GM19043 (cell line): ENCODE measurements around the gene MDM1.

Experiments
- ATAC-seq: cut with Tn5 transposase; IDR thresholded peaks from one replicate; pipeline ENCODE4 v1.9.1; 2021; ENCODE audit warnings: low read depth; ENCODE audit not compliant: unreplicated experiment

The MDM1 gene

DNA sequence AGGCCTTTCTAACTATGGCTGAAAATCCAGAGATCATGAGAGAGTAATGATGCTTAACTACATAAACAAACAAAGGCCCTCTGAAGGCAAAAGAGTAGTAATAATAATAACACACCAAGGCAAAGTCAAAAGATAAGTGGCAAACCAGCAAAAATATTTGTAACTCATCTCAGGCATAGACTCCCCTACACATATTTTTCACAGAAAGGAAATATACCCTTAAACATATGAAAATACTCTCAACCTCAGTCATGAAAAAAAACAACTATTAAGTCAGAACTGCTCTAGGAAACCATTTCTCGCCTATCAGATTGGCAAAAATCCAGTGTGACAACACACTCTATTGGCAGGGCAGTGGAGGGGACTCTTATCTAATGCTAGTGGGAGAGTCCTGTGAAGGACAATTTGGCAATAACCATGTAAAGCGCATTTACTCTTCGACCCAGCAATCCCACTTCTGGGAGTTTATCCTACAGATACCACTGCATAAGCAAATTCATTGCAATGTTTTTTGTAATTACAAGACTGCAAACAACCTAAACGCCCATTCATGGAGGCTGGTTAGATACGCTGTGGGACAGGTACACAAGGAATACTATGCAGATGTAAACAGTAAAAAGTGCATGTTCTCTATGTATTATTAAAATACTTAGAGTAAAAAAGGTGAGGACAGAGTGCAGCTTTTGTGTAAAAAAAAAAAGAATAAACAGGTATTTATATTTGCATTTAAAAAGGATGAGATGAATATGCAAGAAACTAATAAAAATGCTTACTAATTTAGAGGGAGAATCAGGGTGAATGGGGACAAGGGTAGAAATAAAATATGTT lies 52.7 kb downstream of the MDM1 start:
- ATAC-seq, result no peak

DNA sequence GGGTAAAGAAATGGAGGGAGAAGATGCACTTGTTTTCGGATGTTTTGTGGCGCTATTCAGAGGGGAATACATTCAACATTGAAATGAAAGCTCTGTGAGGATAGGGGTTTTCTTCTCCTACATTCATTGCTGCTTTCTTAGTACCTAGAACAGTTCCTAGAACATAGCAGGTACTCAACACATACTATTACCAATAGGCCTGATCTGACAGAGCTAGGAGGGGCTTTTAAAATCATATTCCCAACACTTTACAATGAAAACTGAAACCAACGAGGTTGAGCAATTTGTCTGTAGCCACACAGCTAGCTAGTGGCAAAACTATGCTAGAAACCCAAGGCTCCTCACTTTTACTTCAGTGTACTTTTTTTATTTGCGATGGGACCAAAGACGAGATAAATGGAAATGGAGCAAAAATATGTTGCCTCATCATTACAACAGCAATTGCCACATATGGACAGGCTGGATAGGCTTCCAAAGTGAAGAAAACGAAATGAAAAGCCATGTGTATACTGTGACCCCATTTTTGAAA lies 55.7 kb downstream of the MDM1 start:
- ATAC-seq, result no peak

DNA sequence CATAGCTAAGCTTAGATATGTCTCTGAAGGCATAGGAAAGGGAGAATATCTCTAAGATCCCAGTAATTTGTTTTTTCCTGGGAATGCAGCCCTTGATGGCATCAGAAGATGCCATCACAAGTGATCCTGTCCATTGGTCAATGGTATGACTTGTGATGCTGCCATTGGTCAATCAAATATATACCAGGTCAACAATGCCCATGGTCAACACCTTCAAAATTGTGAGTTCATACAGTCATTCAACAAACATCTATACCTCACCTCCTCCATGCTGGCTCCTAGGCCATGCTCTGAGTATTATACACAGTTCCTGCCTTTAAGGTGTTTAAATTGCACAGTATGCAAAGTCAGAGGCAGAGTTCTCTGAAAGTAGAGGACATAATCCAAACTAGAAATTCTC lies 59.4 kb downstream of the MDM1 start:
- ATAC-seq, result no peak

DNA sequence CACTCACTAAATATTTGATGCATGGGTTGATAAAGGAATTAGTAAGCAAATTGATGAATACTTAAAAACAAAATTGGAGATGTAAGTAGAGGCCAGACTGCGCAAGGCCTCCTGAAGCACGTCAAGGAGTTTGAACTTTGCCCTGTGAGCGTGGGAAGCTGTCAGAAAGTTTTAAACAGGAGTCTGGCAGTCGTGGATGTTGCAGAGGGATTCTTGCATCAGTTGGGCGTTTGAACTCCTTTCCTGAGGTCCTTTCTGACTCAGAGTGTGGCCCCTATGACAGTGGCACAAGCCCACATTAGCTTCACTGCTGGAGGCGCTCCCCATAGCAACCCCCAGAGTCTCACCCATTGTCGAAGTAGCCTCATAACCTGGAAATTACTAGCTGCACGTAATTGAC lies 60.8 kb downstream of the MDM1 start:
- no peak for ATAC-seq

DNA sequence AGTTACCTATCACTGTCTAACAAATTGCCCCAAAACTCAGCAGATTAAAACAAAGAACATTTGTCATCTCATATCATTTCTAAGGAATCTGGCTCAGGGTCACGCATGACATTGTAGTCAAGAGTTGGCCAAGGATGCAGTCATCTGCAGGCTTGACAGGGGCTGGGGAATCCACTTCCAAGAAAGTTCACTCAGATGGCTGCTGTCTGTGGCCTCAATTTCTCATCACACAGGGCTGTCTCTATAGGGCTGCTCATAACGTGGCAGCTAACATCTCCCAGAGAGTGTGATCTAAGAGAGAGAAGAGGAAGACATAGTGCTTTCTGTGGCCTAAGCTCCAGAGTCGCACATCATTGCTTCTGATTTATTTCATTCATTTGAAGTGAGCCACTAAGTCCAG lies 61.8 kb downstream of the MDM1 start:
- no peak for ATAC-seq

DNA sequence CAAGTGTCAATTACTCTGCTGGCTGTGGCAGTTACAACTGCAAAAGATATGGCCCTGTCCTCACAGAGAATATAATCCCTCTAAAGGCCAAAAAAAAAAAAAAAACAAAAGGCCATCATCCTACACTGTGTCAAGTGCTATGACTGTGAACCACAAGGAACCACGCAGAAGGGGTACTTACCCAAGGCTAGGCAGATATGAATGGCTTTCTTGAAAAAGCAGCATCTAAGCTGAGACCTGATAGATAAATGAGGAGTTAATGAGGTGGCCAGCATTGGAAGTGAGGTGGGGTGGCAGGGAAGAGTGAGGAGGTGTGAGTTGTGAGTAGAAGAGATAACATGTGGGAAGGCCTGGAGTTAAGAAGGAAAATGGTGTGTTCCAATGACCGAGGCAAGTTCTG lies 62.4 kb downstream of the MDM1 start:
- no peak for ATAC-seq

DNA sequence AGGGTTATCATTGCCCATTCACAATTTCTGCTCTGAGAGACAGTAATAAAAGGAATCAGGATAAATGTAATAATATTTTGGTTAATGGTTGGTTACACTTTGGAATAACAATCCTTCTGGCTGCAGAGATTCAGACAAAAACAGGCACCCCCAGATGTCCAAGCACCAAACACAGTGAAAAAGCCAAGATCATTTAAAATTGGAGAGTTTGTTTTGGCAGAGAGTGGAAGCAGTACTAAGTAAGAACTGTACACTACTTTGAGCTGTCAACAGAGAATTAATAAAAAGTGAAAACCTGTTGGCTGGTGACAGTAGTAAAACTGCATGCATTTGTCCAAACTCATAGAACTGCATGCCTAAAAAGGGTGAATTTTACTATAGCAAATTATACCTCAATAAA lies 63.2 kb downstream of the MDM1 start:
- no peak for ATAC-seq

DNA sequence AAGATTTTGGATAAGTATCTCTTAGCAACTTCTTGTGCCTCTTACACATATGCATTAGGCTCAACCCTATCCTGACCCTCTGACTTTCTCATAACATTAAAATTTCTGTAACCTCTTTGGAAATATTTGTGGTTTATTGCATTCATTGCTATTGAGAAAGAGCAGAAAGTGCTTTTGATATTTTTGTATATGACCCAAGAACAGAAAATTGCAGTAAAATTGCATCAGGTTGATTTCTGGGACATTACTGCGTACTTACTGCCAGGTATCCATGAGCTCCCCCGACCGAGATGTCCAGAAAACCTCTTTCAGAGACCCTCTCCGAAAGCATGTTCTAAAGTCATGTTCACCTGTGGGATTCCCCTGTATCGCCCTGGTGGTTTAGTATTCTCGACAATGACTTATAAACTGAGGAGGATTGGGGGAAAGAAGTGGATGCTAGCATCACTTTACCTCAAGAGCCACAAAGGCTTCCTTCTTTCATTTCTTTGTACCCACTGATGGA lies 64.2 kb downstream of the MDM1 start:
- ATAC-seq, result no peak

DNA sequence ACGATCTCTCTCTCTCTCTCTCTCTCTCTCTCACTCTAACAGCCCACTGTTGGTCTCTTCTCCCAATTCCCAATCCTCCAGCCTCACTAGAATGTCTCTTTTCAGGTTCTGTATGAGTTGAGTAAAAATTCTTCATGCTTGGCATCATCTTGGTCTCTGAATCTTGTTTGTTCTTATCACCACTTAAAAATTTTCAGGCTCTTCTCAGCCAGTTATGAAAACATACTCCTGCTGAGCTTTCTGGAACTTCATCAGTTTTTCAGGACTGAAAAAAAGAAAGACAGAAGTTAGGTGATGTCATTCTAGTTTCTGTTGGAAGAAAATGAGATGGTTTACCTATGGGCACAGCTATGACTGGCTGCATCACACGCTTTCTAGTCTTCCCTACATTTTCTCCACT lies 67.3 kb downstream of the MDM1 start:
- ATAC-seq, result no peak

DNA sequence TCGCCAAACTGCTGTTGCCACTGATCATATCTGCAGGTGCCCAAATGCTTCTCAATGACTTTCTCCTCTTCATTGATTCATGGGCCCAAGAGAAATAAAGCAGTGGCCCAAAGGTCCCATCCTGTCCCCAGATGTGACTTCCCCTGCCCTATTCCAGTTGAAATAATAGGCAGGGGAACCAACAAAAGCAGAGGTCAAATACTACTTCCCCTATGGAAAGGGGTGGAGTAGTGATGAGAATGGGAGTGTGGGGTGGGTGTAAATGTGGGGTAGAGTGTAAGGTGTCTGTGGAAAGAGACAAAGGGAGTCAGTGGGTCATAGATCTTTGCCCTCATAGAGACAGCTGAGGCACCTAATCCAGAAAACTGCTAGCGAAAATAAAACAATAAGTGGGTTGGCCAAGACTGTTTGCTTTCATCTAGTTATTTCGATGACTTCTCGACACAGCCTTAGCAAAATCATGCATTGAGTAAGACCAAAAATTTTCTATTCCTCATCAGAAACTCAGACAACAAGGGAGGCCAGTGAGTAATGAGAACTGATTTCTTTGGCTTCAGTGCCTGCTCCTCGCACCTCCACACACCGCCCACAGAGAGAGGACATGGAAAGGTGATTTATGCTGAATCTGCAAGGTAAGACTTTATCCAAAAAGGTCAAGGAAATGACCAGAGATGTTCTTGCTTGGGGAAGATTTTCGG lies 67.9 kb downstream of the MDM1 start:
- ATAC-seq, result no peak

DNA sequence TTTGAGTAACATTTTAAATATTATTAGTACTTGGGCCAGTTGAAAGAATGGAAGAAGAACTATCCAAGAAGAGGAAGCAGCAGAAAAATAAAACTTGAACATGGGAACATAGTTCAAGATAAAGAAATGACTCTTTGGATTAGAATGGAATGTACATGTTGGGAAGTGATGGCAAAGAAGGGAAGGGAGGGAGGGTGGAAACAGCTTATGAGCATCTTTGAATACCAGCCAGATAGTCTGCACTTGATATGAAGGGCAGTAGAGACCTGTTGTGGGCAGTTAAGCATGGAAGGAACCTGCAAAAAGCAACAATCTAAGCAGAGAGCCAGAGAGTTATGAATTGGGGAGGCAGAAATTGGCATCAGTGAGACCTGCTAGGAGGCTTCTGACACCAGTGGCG lies 68.8 kb downstream of the MDM1 start:
- no peak for ATAC-seq

DNA sequence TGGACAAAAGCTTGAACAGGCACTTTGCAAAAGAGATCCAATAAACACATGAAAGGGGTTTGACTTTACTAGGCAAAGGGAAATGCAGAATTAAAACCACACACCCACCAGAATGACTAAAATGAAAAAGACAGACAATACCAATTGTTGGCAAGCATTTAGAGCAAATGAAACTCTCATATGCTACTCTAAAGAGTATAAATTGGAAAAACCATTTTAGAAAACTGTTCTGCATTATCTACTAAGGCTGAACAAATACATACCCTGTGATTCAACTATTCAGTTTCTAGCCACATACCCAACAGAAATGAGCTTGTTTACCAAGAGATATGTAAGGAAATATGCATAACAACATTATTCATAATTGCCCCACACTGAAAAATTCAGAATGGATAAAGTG lies 70.3 kb downstream of the MDM1 start:
- ATAC-seq, result no peak

DNA sequence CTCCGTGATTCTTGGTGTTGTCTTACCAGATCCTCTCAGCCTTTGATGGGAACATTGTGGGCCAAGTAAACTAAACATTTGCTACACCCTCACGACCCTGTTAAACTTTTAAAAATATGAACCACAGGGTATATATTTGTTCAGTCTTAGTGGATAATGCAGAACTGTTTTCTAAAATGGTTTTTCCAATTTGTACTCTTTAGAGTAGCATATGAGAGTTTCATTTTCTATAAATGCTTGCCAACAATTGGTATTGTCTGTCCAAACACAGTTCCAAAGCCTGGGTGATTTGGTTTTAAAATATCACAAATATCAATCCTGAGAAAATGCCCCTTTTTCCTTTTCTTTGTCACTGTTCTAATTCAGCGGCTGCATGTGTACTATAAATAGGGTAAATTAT lies 72.0 kb downstream of the MDM1 start:
- ATAC-seq, result no peak

DNA sequence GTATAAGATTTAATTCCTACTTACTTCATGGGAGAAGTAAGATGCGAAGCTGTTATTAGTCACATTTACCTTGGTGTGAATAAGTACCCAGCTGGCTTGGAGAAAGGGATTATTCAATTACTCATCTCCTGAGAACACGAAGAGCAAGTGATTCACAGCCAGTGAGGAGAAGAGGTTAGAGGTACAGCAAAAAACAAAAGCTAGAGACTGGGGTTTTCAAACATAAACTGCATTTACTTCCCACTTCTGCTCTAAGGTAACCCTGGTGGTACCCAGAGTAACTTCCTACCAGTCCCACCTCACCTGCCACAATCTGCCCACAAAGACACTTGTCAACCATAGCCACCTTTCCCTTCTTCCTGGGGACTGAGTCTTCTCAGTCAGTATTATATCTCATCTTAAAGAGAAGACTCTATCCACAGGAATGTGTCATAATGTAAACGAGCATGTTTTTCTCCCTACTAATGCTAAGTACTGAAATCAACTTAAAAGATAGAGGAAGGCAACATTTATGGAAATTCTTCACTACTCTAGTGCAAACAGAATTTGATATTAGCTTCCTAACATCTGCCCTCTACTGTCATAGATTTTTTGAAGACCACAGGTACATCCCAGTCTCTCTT lies 72.7 kb downstream of the MDM1 start:
- no peak for ATAC-seq

DNA sequence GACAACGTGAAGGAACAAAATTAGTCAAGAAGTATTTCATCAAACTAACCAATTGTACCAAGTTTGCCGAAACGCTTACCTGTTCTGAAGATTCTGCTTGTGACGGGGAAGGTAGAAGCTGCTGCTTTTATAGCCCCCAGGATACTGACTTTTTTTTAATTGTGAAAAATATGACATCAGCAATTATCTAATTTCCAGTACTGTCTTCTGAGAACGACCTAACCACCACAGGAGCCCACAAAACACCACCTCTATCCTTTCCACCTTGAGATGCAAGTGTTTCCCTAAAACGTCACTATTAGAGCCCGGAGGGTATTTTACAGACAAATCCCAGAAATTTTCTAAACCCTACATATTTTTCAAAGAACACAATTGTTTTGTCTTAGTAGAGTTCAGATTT lies 78.7 kb downstream of the MDM1 start, which contains the start of gene IL22:
Gene IL22 (minus strand): TSS at position 101 of the 400 bp plus-strand sequence. CDS start 156 bp downstream, outside the sequence.
- ATAC-seq, result no peak

DNA sequence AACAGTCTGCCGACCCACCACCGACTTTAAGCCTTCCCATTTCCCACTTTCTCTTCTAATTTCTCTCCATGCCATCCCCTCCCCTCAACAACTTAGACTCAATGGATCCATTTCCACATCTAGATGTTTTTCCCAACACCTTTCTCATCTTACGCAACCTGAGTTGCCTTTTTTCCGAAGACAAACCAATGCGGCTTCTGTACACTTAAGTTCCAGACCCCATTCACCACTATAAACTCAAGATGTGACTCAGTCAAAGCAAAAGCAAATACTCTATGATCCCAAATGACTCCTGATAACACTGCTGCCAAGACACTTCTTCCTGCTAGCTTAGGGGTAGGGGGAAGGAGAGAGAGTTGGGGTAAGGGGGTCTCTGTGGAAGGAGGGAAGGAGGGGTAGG lies 80.1 kb downstream of the MDM1 start:
- ATAC-seq, result no peak

DNA sequence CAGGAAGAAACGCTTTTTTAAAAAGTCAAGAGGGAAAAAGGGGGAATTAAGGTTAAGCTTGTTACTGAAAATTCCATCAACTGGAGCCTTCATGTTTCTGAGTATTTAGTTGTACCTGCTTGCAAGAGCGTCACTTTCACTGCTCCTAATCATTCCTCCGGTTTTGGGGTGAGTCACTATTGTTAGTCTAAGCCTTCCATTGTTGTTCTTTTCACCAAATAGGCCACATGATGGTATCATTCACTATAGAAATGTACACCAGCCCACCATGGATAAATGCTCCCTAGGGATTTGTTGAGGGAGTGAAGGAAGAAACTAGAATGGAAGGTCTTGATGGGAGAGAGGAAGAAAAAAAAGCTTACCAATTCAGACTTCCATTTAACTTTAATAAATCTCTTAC lies 81.7 kb downstream of the MDM1 start:
- no peak for ATAC-seq

DNA sequence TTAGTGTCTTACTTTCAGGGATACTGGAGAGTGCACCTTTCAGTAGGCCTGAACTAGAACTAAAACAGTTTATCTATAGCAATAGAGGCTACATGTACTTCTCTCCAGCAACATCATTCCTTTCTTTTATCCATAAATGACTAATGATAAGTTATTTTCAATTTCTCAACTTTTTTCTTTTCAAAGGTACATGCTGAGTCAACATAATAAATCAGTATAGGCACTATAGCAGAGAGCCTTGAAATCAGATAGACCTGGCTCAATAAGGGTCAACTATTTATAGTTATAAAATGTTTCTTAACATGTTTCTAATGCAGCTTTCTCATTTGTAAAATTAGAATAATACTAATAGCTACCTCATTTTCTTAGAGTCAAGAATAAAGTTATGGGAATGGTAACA lies 84.4 kb downstream of the MDM1 start:
- no peak for ATAC-seq

DNA sequence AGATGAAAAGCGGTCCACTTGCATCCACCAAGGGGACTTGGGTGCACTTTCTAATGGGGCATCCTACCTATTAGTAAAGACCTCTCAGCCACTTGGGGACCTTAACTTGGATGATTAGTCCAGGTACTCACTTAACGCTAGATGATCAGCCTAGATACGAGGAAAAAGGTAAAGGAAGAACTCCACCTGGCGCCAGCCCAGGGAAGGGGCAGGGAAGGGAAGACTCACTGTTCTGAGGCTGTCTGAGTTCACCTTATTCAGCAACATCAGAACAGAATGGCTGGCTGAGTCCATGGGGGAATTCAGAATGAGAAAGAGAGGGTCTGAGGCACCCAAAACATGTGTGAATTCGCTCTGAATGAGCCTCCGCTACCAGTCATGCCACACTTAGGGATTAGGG lies 85.8 kb downstream of the MDM1 start:
- no peak for ATAC-seq

DNA sequence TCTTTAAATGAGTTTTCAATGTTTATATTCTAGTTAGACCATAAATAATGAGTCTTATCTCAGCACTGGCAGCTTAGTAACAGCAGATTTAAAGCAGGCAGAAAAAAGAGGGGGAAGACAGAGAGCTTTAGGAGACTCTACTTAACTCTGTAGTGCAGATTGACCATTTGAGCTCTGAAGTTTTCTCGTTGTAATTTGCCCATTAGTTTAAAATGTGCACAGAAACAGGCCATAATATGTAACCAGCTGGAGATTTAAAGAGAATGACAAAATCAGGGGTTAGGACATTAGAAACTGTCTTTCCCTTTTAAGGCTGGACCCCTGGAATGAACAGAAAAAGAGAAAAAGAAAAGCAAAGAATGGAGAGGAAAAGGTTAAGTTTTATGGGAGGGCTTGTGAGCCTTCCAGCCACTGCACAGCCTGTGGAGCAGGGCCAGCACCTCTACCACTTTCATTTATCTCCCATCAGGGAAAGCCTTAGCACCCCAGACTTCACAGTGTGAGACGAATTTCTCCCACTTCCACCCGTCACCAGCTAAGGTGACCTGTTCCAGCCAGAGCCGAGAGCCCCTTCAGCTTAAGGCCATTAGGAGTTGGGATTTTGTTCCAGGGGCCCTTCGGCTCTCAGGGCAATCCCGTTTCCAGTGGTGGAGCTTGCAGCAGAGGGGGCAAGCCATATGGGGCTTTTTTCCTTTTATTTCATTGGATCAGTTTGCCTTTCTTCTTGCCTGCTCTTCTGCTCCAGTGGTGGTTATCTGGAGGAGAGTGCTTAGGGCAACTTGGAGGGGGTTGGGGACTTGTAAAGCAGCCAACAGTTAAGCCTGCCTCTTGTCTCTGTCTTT lies 86.8 kb downstream of the MDM1 start:
- no peak for ATAC-seq
